ENCODE results near the gene CAMK1D. TPM values are rescaled to one million over a fixed set of nuclear protein-coding genes. Genes with fewer than 3 reads are reported as not detected.
"Not testable (repeated sequence)": the region's sequence is repeated elsewhere in the genome, so short reads cannot be mapped to it uniquely, and the experiment has no call there.

The CAMK1D gene
- total RNA-seq, 1 experiment from 2014 or later: 1.1 TPM

- Histone ChIP-seq H3K4me1 (no peaks in the 10 kb centered on the region; the same call in 1 of the 2 replicates), H3K9me3 (replicated peaks) (no peaks in the 10 kb centered on the region), H3K4me3 (no peak overlapping the region), H3K27me3 (no peaks in the 10 kb centered on the region), H3K27ac (no peak overlapping the region), H3K36me3 (no peaks in the 10 kb centered on the region)
- DNase-seq: no peak
These were observed 492.5 kb downstream of the CAMK1D start for GRCh38 chr10:12841826-12842225.

GRCh38 chr10:12842310-12842709 lies 493.0 kb downstream of the CAMK1D start:
- Histone ChIP-seq H3K27me3 (no peaks in the 10 kb centered on the region), H3K4me3 (no peak overlapping the region), H3K9me3 (replicated peaks) (no peaks in the 10 kb centered on the region), H3K4me1 (no peaks in the 10 kb centered on the region; the same call in 1 of the 2 replicates), H3K27ac (no peak overlapping the region), H3K36me3 (no peaks in the 10 kb centered on the region)
- no peak for DNase-seq

- no peak overlapping the region for H3K4me3 ChIP-seq
- no peaks in the 10 kb centered on the region for H3K9me3 ChIP-seq (replicated peaks)
- DNase-seq: no peak
- no peaks in the 10 kb centered on the region for H3K27me3 ChIP-seq
- H3K27ac ChIP-seq: no peak overlapping the region
- no peaks in the 10 kb centered on the region for H3K36me3 ChIP-seq
- H3K4me1 ChIP-seq: no peaks in the 10 kb centered on the region; the same call in 1 of the 2 replicates
These were observed 494.1 kb downstream of the CAMK1D start for GRCh38 chr10:12843296-12843945.

GRCh38 chr10:12844811-12845483 lies 495.6 kb downstream of the CAMK1D start:
- no peaks in the 10 kb centered on the region for H3K36me3 ChIP-seq
- no peaks in the 10 kb centered on the region; the same call in 1 of the 2 replicates for H3K4me1 ChIP-seq
- no peak overlapping the region for H3K27ac ChIP-seq
- H3K27me3 ChIP-seq: no peaks in the 10 kb centered on the region
- DNase-seq: peak; percentile 18 to 46
- peak overlapping the region; percentile 38 for H3K4me3 ChIP-seq
- no peaks in the 10 kb centered on the region for H3K9me3 ChIP-seq (replicated peaks)

GRCh38 chr10:12846718-12847117 lies 497.4 kb downstream of the CAMK1D start:
- Histone ChIP-seq H3K36me3 (no peaks in the 10 kb centered on the region), H3K4me3 (no peak overlapping the region), H3K9me3 (replicated peaks) (no peaks in the 10 kb centered on the region), H3K27ac (no peak overlapping the region), H3K4me1 (no peaks in the 10 kb centered on the region; the same call in 1 of the 2 replicates), H3K27me3 (no peaks in the 10 kb centered on the region)
- no peak for DNase-seq

- H3K4me1 ChIP-seq: no peaks in the 10 kb centered on the region; the same call in 1 of the 2 replicates
- no peak overlapping the region for H3K4me3 ChIP-seq
- no peaks in the 10 kb centered on the region for H3K9me3 ChIP-seq (replicated peaks)
- no peak overlapping the region for H3K27ac ChIP-seq
- no peaks in the 10 kb centered on the region for H3K27me3 ChIP-seq
- DNase-seq: peak in 1 of 2 experiments; percentile 18
- no peaks in the 10 kb centered on the region for H3K36me3 ChIP-seq
These were observed 498.1 kb downstream of the CAMK1D start for GRCh38 chr10:12847361-12847975.

GRCh38 chr10:12848439-12849173 lies 499.3 kb downstream of the CAMK1D start:
- no peaks in the 10 kb centered on the region for H3K27me3 ChIP-seq
- no peaks in the 10 kb centered on the region for H3K36me3 ChIP-seq
- no peak overlapping the region for H3K27ac ChIP-seq
- no peaks in the 10 kb centered on the region for H3K9me3 ChIP-seq (replicated peaks)
- DNase-seq: no peak
- no peak overlapping the region for H3K4me3 ChIP-seq
- no peaks in the 10 kb centered on the region; the same call in 1 of the 2 replicates for H3K4me1 ChIP-seq

- no peaks in the 10 kb centered on the region; the same call in 1 of the 2 replicates for H3K4me1 ChIP-seq
- H3K9me3 ChIP-seq (replicated peaks): no peaks in the 10 kb centered on the region
- H3K27ac ChIP-seq: no peak overlapping the region
These were observed 500.2 kb downstream of the CAMK1D start for GRCh38 chr10:12849319-12850181.

GRCh38 chr10:12852687-12853086 lies 503.3 kb downstream of the CAMK1D start:
- Histone ChIP-seq H3K4me1 (no peaks in the 10 kb centered on the region), H3K27ac (no peak overlapping the region), H3K4me3 (no peak overlapping the region), H3K9me3 (replicated peaks) (no peaks in the 10 kb centered on the region), H3K36me3 (no peaks in the 10 kb centered on the region), H3K27me3 (no peaks in the 10 kb centered on the region)
- no peak for DNase-seq

More at GRCh38 chr10:12849319-12850181, 500.2 kb downstream of the CAMK1D start:
- no peak for DNase-seq
- Histone ChIP-seq H3K4me3 (no peak overlapping the region), H3K27me3 (no peaks in the 10 kb centered on the region), H3K36me3 (no peaks in the 10 kb centered on the region)

- H3K27me3 ChIP-seq: no peaks in the 10 kb centered on the region
- H3K36me3 ChIP-seq: no peaks in the 10 kb centered on the region
- no peak overlapping the region for H3K27ac ChIP-seq
- no peak overlapping the region for H3K4me3 ChIP-seq
- DNase-seq: no peak
- H3K4me1 ChIP-seq: no peaks in the 10 kb centered on the region
- no peaks in the 10 kb centered on the region for H3K9me3 ChIP-seq (replicated peaks)
These were observed 505.6 kb downstream of the CAMK1D start for GRCh38 chr10:12854988-12855387.

- H3K27me3 ChIP-seq: no peaks in the 10 kb centered on the region
- no peaks in the 10 kb centered on the region for H3K4me1 ChIP-seq
- H3K36me3 ChIP-seq: no peaks in the 10 kb centered on the region
- H3K27ac ChIP-seq: no peak overlapping the region
- H3K4me3 ChIP-seq: no peak overlapping the region
- no peak for DNase-seq
- no peaks in the 10 kb centered on the region for H3K9me3 ChIP-seq (replicated peaks)
These were observed 513.1 kb downstream of the CAMK1D start for GRCh38 chr10:12862459-12862858.

- DNase-seq; H3K36me3 ChIP-seq; H3K27ac ChIP-seq; H3K4me1 ChIP-seq; H3K4me3 ChIP-seq; H3K9me3 ChIP-seq (replicated peaks); H3K27me3 ChIP-seq: not testable (repeated sequence)
These were observed 516.2 kb downstream of the CAMK1D start for GRCh38 chr10:12865515-12865914.

GRCh38 chr10:12868229-12868628 lies 518.9 kb downstream of the CAMK1D start:
- H3K9me3 ChIP-seq (replicated peaks): no peaks in the 10 kb centered on the region
- H3K36me3 ChIP-seq: no peaks in the 10 kb centered on the region
- no peak for DNase-seq
- H3K27ac ChIP-seq: no peak overlapping the region
- H3K27me3 ChIP-seq: no peaks in the 10 kb centered on the region
- H3K4me1 ChIP-seq: no peaks in the 10 kb centered on the region
- no peak overlapping the region for H3K4me3 ChIP-seq

GRCh38 chr10:12869427-12869826 lies 520.1 kb downstream of the CAMK1D start:
- Histone ChIP-seq H3K4me3 (no peak overlapping the region), H3K36me3 (no peaks in the 10 kb centered on the region), H3K9me3 (replicated peaks) (no peaks in the 10 kb centered on the region), H3K4me1 (no peaks in the 10 kb centered on the region), H3K27ac (no peak overlapping the region), H3K27me3 (no peaks in the 10 kb centered on the region)
- DNase-seq: no peak

Measured in SJCRH30 (cell line).